ENCODE results near the gene SUN5. TPM values are rescaled to one million over a fixed set of nuclear protein-coding genes. Genes with fewer than 3 reads are reported as not detected.
"Not testable (repeated sequence)": the region's sequence is repeated elsewhere in the genome, so short reads cannot be mapped to it uniquely, and the experiment has no call there.

SUN5 gene
- total RNA-seq, 1 donor from 2014 or later = not detected

- no peak for DNase-seq (ENCODE audit: low read depth)
- no peak overlapping the region for H3K4me3 ChIP-seq (ENCODE audit: low read depth, low read length)
- TF ChIP-seq CTCF (conservative IDR thresholded peaks at IDR 0.05; ENCODE audit: low read depth, low read length) = no peak
Observed at GRCh38 chr20:32978009-32978335, 26.3 kb downstream of the SUN5 start.

GRCh38 chr20:32977281-32978008, 26.8 kb downstream of the SUN5 start:
- H3K4me3 ChIP-seq (ENCODE audit: low read depth, low read length) = no peak overlapping the region
- TF ChIP-seq CTCF (conservative IDR thresholded peaks at IDR 0.05; ENCODE audit: low read depth, low read length) = no peak
- no peak for DNase-seq (ENCODE audit: low read depth)

- no peak for DNase-seq (ENCODE audit: low read depth)
- H3K4me3 ChIP-seq (ENCODE audit: low read depth, low read length) = no peak overlapping the region
- no peak for TF ChIP-seq CTCF (conservative IDR thresholded peaks at IDR 0.05; ENCODE audit: low read depth, low read length)
Observed at GRCh38 chr20:32976746-32977145, 27.5 kb downstream of the SUN5 start.

- H3K4me3 ChIP-seq (ENCODE audit: low read depth, low read length) = no peak overlapping the region
- no peak for TF ChIP-seq CTCF (conservative IDR thresholded peaks at IDR 0.05; ENCODE audit: low read depth, low read length)
- no peak for DNase-seq (ENCODE audit: low read depth)
Observed at GRCh38 chr20:32975698-32976674, 28.2 kb downstream of the SUN5 start.

GRCh38 chr20:32975121-32975520, 29.1 kb downstream of the SUN5 start:
- not testable (repeated sequence) for H3K4me3 ChIP-seq (ENCODE audit: low read depth, low read length); DNase-seq (ENCODE audit: low read depth)

- H3K4me3 ChIP-seq (ENCODE audit: low read depth, low read length); DNase-seq (ENCODE audit: low read depth): not testable (repeated sequence)
Observed at GRCh38 chr20:32974204-32975064, 29.8 kb downstream of the SUN5 start.

- DNase-seq (ENCODE audit: low read depth) = no peak
- H3K4me3 ChIP-seq (ENCODE audit: low read depth, low read length) = no peak overlapping the region
- no peak for TF ChIP-seq CTCF (conservative IDR thresholded peaks at IDR 0.05; ENCODE audit: low read depth, low read length)
Observed at GRCh38 chr20:32973077-32973717, 31.0 kb downstream of the SUN5 start.

Measured in epithelial cell of proximal tubule (primary cell).